ENCODE data around the gene CASQ2.

CASQ2 gene

DNA sequence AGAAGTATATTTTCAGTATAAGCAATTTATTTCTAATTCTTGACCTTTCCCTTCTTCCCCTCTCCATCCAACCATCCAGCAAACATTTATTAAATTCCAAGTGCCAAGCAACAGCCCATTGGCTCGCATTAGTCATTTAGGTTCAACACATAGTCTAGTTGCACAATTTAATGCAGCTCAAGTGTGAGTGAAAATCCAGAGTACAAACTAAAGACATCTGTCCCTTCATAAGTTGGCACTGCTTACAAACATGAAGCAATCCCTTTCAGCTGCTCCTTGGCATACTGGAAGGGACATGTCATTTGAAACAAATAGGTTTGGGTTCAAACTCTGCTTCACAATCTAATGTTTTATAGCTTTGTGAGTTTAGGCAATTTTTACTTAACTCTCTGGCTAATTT is 10.7 kb downstream of the CASQ2 start:
- Histone ChIP-seq H3K4me1 (ENCODE audit: control insufficient read depth in 1 of 2, insufficient read depth in 1 of 2, low read depth in 1 of 2, low read length in 1 of 2) (no peaks in the 10 kb centered on the region), H3K4me3 (ENCODE audit: low read depth in 1 of 2, low read length in 1 of 2) (no peak overlapping the region), H3K27ac (no peak overlapping the region), H3K36me3 (no peaks in the 10 kb centered on the region), H3K9me3 (no peaks in the 10 kb centered on the region), H3K27me3 (peaks cover under 1% of the 10 kb centered on the region)
- TF ChIP-seq, protein P1, sequence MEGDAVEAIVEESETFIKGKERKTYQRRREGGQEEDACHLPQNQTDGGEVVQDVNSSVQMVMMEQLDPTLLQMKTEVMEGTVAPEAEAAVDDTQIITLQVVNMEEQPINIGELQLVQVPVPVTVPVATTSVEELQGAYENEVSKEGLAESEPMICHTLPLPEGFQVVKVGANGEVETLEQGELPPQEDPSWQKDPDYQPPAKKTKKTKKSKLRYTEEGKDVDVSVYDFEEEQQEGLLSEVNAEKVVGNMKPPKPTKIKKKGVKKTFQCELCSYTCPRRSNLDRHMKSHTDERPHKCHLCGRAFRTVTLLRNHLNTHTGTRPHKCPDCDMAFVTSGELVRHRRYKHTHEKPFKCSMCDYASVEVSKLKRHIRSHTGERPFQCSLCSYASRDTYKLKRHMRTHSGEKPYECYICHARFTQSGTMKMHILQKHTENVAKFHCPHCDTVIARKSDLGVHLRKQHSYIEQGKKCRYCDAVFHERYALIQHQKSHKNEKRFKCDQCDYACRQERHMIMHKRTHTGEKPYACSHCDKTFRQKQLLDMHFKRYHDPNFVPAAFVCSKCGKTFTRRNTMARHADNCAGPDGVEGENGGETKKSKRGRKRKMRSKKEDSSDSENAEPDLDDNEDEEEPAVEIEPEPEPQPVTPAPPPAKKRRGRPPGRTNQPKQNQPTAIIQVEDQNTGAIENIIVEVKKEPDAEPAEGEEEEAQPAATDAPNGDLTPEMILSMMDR (IDR thresholded peaks at IDR 0.05), result no peak

DNA sequence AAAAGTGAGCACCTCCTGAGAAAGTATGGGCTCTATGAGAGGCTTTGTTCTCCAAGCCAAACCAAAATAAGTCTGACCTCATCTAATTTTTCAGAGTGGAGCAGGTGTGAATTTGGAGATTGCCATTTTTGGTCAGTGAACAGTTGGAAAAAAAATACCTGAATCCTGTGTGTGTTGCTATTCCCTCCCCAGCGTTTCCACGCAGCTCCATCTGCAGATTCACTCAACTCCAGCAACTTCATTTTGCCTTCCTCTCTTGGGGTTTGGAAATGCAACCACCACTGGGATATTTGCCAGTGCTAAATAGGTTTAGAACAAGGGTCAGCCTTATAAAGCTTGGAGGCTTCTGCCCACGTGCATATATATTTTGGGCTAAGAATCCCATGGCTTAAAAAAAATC is 11.2 kb downstream of the CASQ2 start:
- Histone ChIP-seq H3K27ac (no peak overlapping the region), H3K9me3 (no peaks in the 10 kb centered on the region), H3K27me3 (peaks cover 5% of the 10 kb centered on the region), H3K36me3 (no peaks in the 10 kb centered on the region), H3K4me1 (ENCODE audit: control insufficient read depth in 1 of 2, insufficient read depth in 1 of 2, low read depth in 1 of 2, low read length in 1 of 2) (no peaks in the 10 kb centered on the region), H3K4me3 (ENCODE audit: low read depth in 1 of 2, low read length in 1 of 2) (no peak overlapping the region)
- TF ChIP-seq, protein P1 (IDR thresholded peaks at IDR 0.05), result no peak

DNA sequence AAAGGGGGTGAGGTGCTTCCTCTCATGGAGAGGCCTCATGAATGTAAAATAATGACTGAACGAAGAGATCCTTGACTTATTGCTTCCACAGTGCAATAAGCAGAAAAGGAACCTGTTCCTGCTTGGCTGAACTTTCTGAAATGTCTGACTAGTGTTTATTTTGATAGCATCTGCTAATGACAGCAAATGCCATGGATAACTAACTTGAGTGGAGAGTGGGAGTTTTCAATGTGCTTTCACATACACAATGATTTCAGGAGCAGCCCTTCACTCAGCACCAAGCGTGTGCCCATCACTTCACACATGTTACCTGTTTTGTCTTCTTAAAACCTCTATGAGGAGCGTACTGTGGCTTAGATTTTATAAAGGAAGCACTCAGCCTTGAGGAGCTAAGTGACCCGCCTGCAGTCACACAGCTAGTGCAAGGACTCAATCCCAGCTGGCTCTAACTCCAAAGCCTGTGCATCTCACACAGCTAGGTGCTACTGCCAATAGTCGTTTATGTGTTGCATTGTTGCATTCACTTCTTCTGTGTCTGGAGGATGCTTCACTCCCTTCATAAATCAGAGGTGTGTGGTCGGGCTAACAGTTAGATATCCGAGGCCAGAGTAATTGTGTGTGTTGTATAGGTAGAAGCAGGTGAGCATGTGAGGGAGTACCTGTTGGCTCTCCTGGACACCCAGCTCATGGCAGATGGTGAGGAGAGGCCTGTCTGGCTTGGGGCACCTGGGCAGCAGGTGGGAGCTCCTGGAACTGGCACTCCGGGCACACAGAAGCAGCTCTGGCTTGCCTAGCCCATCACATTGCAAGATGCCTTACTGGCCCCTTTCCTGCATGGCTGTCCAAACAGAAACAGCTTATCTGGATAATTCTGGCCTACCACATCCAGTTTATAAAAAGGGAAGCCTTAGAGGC is 12.8 kb downstream of the CASQ2 start:
- no peak overlapping the region for H3K27ac ChIP-seq
- TF ChIP-seq, protein P1 (IDR thresholded peaks at IDR 0.05), result no peak
- no peaks in the 10 kb centered on the region for H3K9me3 ChIP-seq
- H3K4me3 ChIP-seq (ENCODE audit: low read depth in 1 of 2, low read length in 1 of 2), result no peak overlapping the region
- peaks cover 6% of the 10 kb centered on the region for H3K27me3 ChIP-seq
- no peaks in the 10 kb centered on the region for H3K36me3 ChIP-seq
- no peaks in the 10 kb centered on the region for H3K4me1 ChIP-seq (ENCODE audit: control insufficient read depth in 1 of 2, insufficient read depth in 1 of 2, low read depth in 1 of 2, low read length in 1 of 2)

DNA sequence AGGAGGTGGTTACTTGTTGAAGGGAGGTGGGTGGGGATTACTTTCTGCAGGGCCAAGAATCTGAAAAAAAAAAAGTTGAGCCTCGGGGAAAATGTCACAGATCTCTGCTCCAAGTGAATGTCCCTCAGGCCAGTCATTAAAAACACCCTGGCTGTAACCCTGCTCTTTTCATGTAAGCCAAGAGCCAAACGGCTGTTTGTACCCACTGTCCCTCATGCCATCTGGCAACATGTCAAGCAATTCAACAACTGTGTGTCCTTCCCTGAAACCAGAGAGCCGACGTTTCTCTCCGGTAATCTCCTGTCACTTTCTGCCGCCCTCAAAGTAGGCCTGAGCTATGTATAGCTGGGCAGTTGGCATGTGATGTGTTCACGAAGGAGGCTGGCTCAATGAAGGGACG is 14.7 kb downstream of the CASQ2 start:
- TF ChIP-seq, protein P1 (IDR thresholded peaks at IDR 0.05), result no peak
- Histone ChIP-seq H3K4me1 (ENCODE audit: control insufficient read depth in 1 of 2, insufficient read depth in 1 of 2, low read depth in 1 of 2, low read length in 1 of 2) (no peaks in the 10 kb centered on the region), H3K36me3 (no peaks in the 10 kb centered on the region), H3K27ac (no peak overlapping the region), H3K4me3 (ENCODE audit: low read depth in 1 of 2, low read length in 1 of 2) (no peak overlapping the region), H3K27me3 (peaks cover 6% of the 10 kb centered on the region), H3K9me3 (no peaks in the 10 kb centered on the region)

DNA sequence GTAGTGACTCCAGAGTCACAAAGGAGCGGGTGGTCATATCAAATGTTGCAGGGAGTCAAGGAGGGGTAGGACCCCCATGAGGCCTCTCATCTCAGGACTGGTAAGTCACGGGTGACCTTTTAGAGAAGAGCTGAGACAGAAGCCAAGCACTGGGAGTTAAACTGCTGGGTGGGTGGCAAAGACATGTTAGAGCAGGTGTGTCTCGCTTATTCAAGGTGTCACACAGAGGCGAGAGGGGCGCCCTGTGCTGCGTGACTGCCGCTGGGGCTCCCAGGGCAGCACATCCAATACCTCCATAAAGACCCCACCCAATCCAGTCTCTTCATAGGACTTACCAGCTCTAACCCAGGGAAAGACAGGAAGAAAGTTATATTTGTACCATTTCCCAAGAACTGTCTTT is 15.2 kb downstream of the CASQ2 start:
- Histone ChIP-seq H3K27ac (no peak overlapping the region), H3K4me1 (ENCODE audit: control insufficient read depth in 1 of 2, insufficient read depth in 1 of 2, low read depth in 1 of 2, low read length in 1 of 2) (no peaks in the 10 kb centered on the region), H3K36me3 (no peaks in the 10 kb centered on the region), H3K4me3 (ENCODE audit: low read depth in 1 of 2, low read length in 1 of 2) (no peak overlapping the region), H3K9me3 (no peaks in the 10 kb centered on the region), H3K27me3 (peaks cover 6% of the 10 kb centered on the region)
- TF ChIP-seq, protein P1 (IDR thresholded peaks at IDR 0.05), result no peak
